BE2C (cell line): ENCODE measurements around the gene NT5E. TPM values are rescaled to one million over a fixed set of nuclear protein-coding genes. Genes with fewer than 3 reads are reported as not detected.
A peak's percentile ranks its signal among the peaks of the same experiment; 100 is the strongest.

ENCODE experiments used
- DNase-seq: peaks from one replicate; pipeline ENCODE4 v3.0.0-alpha.2; 2020
- H3K27me3 ChIP-seq: fragments of 250-450 bp; sonication (Bioruptor Pico); 2 replicates; pipeline ENCODE4 v1.5.1; 2020; ENCODE audit warnings: mild to moderate bottlenecking
- H3K36me3 ChIP-seq: fragments of 250-450 bp; sonication (Bioruptor Pico); 2 replicates; pipeline ENCODE4 v1.5.1; 2020; ENCODE audit warnings: mild to moderate bottlenecking
- H3K4me1 ChIP-seq: fragments of 250-450 bp; sonication (Bioruptor Pico); 2 replicates; pipeline ENCODE4 v1.5.1; 2020
- H3K4me3 ChIP-seq: 2 replicates; pipeline ENCODE4 v1.5.1; 2011; ENCODE audit warnings: low read depth, low read length
- H3K9me3 ChIP-seq: fragments of 250-450 bp; sonication (Bioruptor Pico); 2 replicates; pipeline ENCODE4 v1.5.1; 2020
- CTCF ChIP-seq: IDR thresholded peaks from 2 replicates; pipeline ENCODE4 v1.5.1; 2012; ENCODE audit warnings: mild to moderate bottlenecking, low read depth, low read length
- polyA plus RNA-seq: library from polyadenylated mRNA; unstranded; fragments of >200 nt; gene quantifications from one replicate; pipeline ENCODE4 v1.2.1, GENCODE V29; 2012; ENCODE audit warnings: low read depth, missing spikeins; ENCODE audit not compliant: insufficient read length, insufficient read depth

NT5E gene
- polyA plus RNA-seq, result 6.8 TPM

- Histone ChIP-seq H3K4me3 (peak within 1 kb of the TSS; percentile 73), H3K9me3 (no peaks in the 10 kb centered on the region), H3K27me3 (no peaks in the 10 kb centered on the region), H3K36me3 (no peaks in the 10 kb centered on the region), H3K4me1 (peaks cover 5% of the 10 kb centered on the region)
- 0 out of 2 replicates have a peak, but pooled peaks have one; percentile 21 for TF ChIP-seq CTCF
- peak; percentile 84 for DNase-seq
These were observed at the start of gene NT5E for GRCh38 chr6:85449818-85450759. Gene NT5E (plus strand): TSS chr6:85450083. CDS start chr6:85450140, 57 bp downstream.

GRCh38 chr6:85400331-85400730 is 49.6 kb upstream of the NT5E start:
- no peak for DNase-seq
- no peak for TF ChIP-seq CTCF
- H3K4me1 ChIP-seq, result peaks cover 13% of the 10 kb centered on the region

GRCh38 chr6:85401186-85402021 is 48.5 kb upstream of the NT5E start:
- Histone ChIP-seq H3K4me3 (no peak overlapping the region), H3K36me3 (no peaks in the 10 kb centered on the region), H3K9me3 (no peaks in the 10 kb centered on the region), H3K4me1 (peaks cover 13% of the 10 kb centered on the region), H3K27me3 (no peaks in the 10 kb centered on the region)
- TF ChIP-seq CTCF, result no peak
- DNase-seq, result no peak

More at GRCh38 chr6:85400331-85400730, 49.6 kb upstream of the NT5E start:
- Histone ChIP-seq H3K4me3 (no peak overlapping the region), H3K36me3 (no peaks in the 10 kb centered on the region), H3K27me3 (no peaks in the 10 kb centered on the region), H3K9me3 (no peaks in the 10 kb centered on the region)

- H3K9me3 ChIP-seq, result no peaks in the 10 kb centered on the region
- no peaks in the 10 kb centered on the region for H3K27me3 ChIP-seq
- no peak for TF ChIP-seq CTCF
- peak; percentile 32 for DNase-seq
- H3K36me3 ChIP-seq, result no peaks in the 10 kb centered on the region
- H3K4me1 ChIP-seq, result peaks cover 11% of the 10 kb centered on the region
- no peak overlapping the region for H3K4me3 ChIP-seq
These were observed 47.8 kb upstream of the NT5E start for GRCh38 chr6:85402071-85402470.

- no peak for TF ChIP-seq CTCF
- DNase-seq, result no peak
- H3K27me3 ChIP-seq, result no peaks in the 10 kb centered on the region
- H3K36me3 ChIP-seq, result no peaks in the 10 kb centered on the region
- H3K4me3 ChIP-seq, result no peak overlapping the region
- H3K9me3 ChIP-seq, result no peaks in the 10 kb centered on the region
- H3K4me1 ChIP-seq, result peaks cover 10% of the 10 kb centered on the region
These were observed 47.0 kb upstream of the NT5E start for GRCh38 chr6:85402922-85403321.
